WTC11 (cell line): ENCODE measurements around the gene NSUN3. TPM values are rescaled to one million over a fixed set of nuclear protein-coding genes. Genes with fewer than 3 reads are reported as not detected.

Experiments
- ATAC-seq: fragments of 200-7000 bp; cut with Tn5 transposase; 2 replicates; pipeline ENCODE4 v1.10.0; 2021; ENCODE audit warnings: mild to moderate bottlenecking, moderate library complexity
- CTCF ChIA-PET: fragments of 300-600 bp; sonication (Branson Sonifier 250); formaldehyde crosslinking; loops from one replicate; lab custom pipeline; 2021; ENCODE audit warnings: antibody characterized with exemption; lab: Charles Lee
- POLR2A ChIA-PET: fragments of 350-600 bp; sonication (Branson Sonifier 250); formaldehyde crosslinking; loops from one replicate; lab custom pipeline; 2021; ENCODE audit warnings: antibody characterized with exemption; lab: Charles Lee
- DNase-seq: peaks from one replicate; pipeline ENCODE4 v3.0.0; 2021; ENCODE audit warnings: low spot score
- H3K27ac Mint-ChIP-seq: 2 replicates; pipeline ENCODE4 v1.8.0; 2021; ENCODE audit warnings: mixed read lengths
- H3K27me3 Mint-ChIP-seq: 2 replicates; pipeline ENCODE4 v1.8.0; 2021; ENCODE audit warnings: low read depth, mild to moderate bottlenecking, moderate library complexity, mixed read lengths
- H3K36me3 Mint-ChIP-seq: 2 replicates; pipeline ENCODE4 v1.8.0; 2021; ENCODE audit warnings: mixed read lengths
- H3K4me1 Mint-ChIP-seq: 2 replicates; pipeline ENCODE4 v1.8.0; 2022; ENCODE audit warnings: mixed read lengths
- H3K4me3 Mint-ChIP-seq: 2 replicates; pipeline ENCODE4 v1.8.0; 2021; ENCODE audit warnings: mild to moderate bottlenecking, moderate library complexity, mixed read lengths
- H3K9me3 Mint-ChIP-seq: 2 replicates; pipeline ENCODE4 v1.8.0; 2021; ENCODE audit warnings: mixed read lengths
- ELF4 ChIP-seq: sonication (generic); formaldehyde crosslinking; IDR thresholded peaks from 2 replicates; pipeline ENCODE4 v1.8.1; 2022; ENCODE audit warnings: low read depth, mild to moderate bottlenecking, moderate library complexity, missing genetic modification reagents
- ESRRA ChIP-seq: sonication (generic); formaldehyde crosslinking; IDR thresholded peaks from 2 replicates; pipeline ENCODE4 v1.8.1; 2022; ENCODE audit warnings: mild to moderate bottlenecking, missing genetic modification reagents, borderline replicate concordance
- FOXJ3 ChIP-seq: sonication (generic); formaldehyde crosslinking; IDR thresholded peaks from 2 replicates; pipeline ENCODE4 v1.9.0; 2021; ENCODE audit warnings: missing genetic modification reagents, mild to moderate bottlenecking, borderline replicate concordance
- FOXP1 ChIP-seq: sonication (generic); formaldehyde crosslinking; IDR thresholded peaks from 2 replicates; pipeline ENCODE4 v1.8.0; 2022; ENCODE audit warnings: missing genetic modification reagents, mild to moderate bottlenecking, moderate library complexity, borderline replicate concordance
- GRHL2 ChIP-seq: fragments of 250-450 bp; sonication (Bioruptor Pico); IDR thresholded peaks from 2 replicates; pipeline ENCODE4 v1.8.0; 2022; ENCODE audit warnings: mild to moderate bottlenecking, moderate library complexity; ENCODE audit not compliant: insufficient replicate concordance, severe bottlenecking
- JAZF1 ChIP-seq: fragments of 250-450 bp; sonication (Bioruptor Pico); IDR thresholded peaks from 2 replicates; pipeline ENCODE4 v1.9.0; 2021; ENCODE audit warnings: moderate library complexity, mild to moderate bottlenecking, inconsistent platforms
- JUN ChIP-seq: sonication (generic); formaldehyde crosslinking; IDR thresholded peaks from 2 replicates; pipeline ENCODE4 v1.8.0; 2023; ENCODE audit warnings: mild to moderate bottlenecking, missing genetic modification reagents
- KAT7 ChIP-seq: sonication (generic); formaldehyde crosslinking; IDR thresholded peaks from 2 replicates; pipeline ENCODE4 v1.8.1; 2023; ENCODE audit warnings: missing genetic modification reagents, mild to moderate bottlenecking, borderline replicate concordance
- NFATC4 ChIP-seq: fragments of 250-450 bp; sonication (Bioruptor Pico); IDR thresholded peaks from 2 replicates; pipeline ENCODE4 v1.9.0; 2021; ENCODE audit warnings: mild to moderate bottlenecking
- NFYB ChIP-seq: sonication (generic); formaldehyde crosslinking; conservative IDR thresholded peaks from 2 replicates; pipeline ENCODE4 v1.8.0; 2022; ENCODE audit warnings: low read depth, missing genetic modification reagents
- NR2C2 ChIP-seq: sonication (generic); formaldehyde crosslinking; IDR thresholded peaks from 2 replicates; pipeline ENCODE4 v1.8.0; 2022; ENCODE audit warnings: mild to moderate bottlenecking, missing genetic modification reagents
- NR3C1 ChIP-seq: sonication (generic); formaldehyde crosslinking; conservative IDR thresholded peaks from 2 replicates; pipeline ENCODE4 v1.8.1; 2023; ENCODE audit warnings: low read depth, mild to moderate bottlenecking, missing genetic modification reagents
- PRRX2 ChIP-seq: fragments of 250-450 bp; sonication (Bioruptor Pico); IDR thresholded peaks from 2 replicates; pipeline ENCODE4 v1.8.0; 2021; ENCODE audit warnings: mild to moderate bottlenecking
- TP53 ChIP-seq: sonication (generic); formaldehyde crosslinking; IDR thresholded peaks from 2 replicates; pipeline ENCODE4 v1.8.1; 2023; ENCODE audit warnings: mild to moderate bottlenecking, missing genetic modification reagents
- ZNF232 ChIP-seq: sonication (generic); formaldehyde crosslinking; IDR thresholded peaks from 2 replicates; pipeline ENCODE4 v1.8.0; 2022; ENCODE audit warnings: mild to moderate bottlenecking, missing genetic modification reagents
- ZNF263 ChIP-seq: sonication (generic); formaldehyde crosslinking; IDR thresholded peaks from 2 replicates; pipeline ENCODE4 v1.8.1; 2022; ENCODE audit warnings: low read depth, mild to moderate bottlenecking, moderate library complexity, missing genetic modification reagents
- ZNF671 ChIP-seq: fragments of 250-450 bp; sonication (Bioruptor Pico); IDR thresholded peaks from 2 replicates; pipeline ENCODE4 v1.8.0; 2021; ENCODE audit warnings: mild to moderate bottlenecking
- total RNA-seq: library from RNA; stranded (reverse); gene quantifications from 3 replicates; pipeline ENCODE4 v1.2.3, GENCODE V29; 2021
- TF ChIP-seq, protein P1 (sequence below): fragments of 250-450 bp; sonication (Bioruptor Pico); IDR thresholded peaks from 2 replicates; pipeline ENCODE4 v1.9.0; 2021; ENCODE audit warnings: mild to moderate bottlenecking
- TF ChIP-seq, protein P2 (sequence below): sonication (generic); formaldehyde crosslinking; conservative IDR thresholded peaks from 2 replicates; pipeline ENCODE4 v1.8.1; 2023; ENCODE audit warnings: mild to moderate bottlenecking, low read depth, missing genetic modification reagents, moderate library complexity
- TF ChIP-seq, protein P3 (sequence below): sonication (generic); formaldehyde crosslinking; IDR thresholded peaks from 2 replicates; pipeline ENCODE4 v1.8.1; 2022; ENCODE audit warnings: low read depth, missing genetic modification reagents, borderline replicate concordance
- TF ChIP-seq, protein P4 (sequence below): sonication (generic); formaldehyde crosslinking; IDR thresholded peaks from 2 replicates; pipeline ENCODE4 v1.8.0; 2023; ENCODE audit warnings: missing genetic modification reagents
- TF ChIP-seq, protein P5 (sequence below): fragments of 250-450 bp; sonication (Bioruptor Pico); IDR thresholded peaks from 2 replicates; pipeline ENCODE4 v1.9.0; 2021; ENCODE audit warnings: mild to moderate bottlenecking, borderline replicate concordance
- TF ChIP-seq, protein P6 (sequence below): fragments of 250-450 bp; sonication (Bioruptor Pico); IDR thresholded peaks from 2 replicates; pipeline ENCODE4 v1.8.0; 2021; ENCODE audit warnings: mild to moderate bottlenecking
- TF ChIP-seq, protein P7 (sequence below): sonication (generic); formaldehyde crosslinking; conservative IDR thresholded peaks from 2 replicates; pipeline ENCODE4 v1.8.1; 2022; ENCODE audit warnings: mild to moderate bottlenecking, missing genetic modification reagents
- TF ChIP-seq, protein P8 (sequence below): fragments of 250-450 bp; sonication (Bioruptor Pico); conservative IDR thresholded peaks from 2 replicates; pipeline ENCODE4 v1.9.0; 2021; ENCODE audit warnings: mild to moderate bottlenecking

NSUN3 gene
- total RNA-seq, 1 experiment from 2014 or later = 8.2 TPM

DNA sequence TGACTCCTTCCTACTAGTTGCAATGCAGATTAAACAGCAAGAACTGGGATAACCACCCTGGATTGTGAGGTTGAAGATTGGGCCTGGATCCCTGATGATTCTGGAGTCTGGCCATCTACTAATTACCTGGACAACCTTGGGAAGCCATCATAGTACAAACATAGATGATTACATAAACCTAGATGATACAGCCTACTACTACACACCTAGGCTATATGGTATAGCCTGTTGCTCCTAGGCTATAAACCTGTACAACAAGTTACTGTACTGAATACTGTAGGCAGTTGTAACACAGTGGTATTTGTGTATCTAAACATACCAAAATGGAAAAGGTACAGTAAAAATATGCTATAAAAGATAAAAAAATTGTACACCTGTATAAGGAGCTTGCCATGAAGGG, 48.0 kb downstream of the NSUN3 start (continued):
- no peak for TF ChIP-seq ZNF263
- no peak for TF ChIP-seq KAT7 (CRISPR knock-in tag)
- no peak for TF ChIP-seq ELF4
- TF ChIP-seq ZNF671 (CRISPR knock-in tag) = no peak
- TF ChIP-seq, protein P1, sequence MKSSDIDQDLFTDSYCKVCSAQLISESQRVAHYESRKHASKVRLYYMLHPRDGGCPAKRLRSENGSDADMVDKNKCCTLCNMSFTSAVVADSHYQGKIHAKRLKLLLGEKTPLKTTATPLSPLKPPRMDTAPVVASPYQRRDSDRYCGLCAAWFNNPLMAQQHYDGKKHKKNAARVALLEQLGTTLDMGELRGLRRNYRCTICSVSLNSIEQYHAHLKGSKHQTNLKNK (CRISPR knock-in tag) = no peak
- TF ChIP-seq, protein P2, sequence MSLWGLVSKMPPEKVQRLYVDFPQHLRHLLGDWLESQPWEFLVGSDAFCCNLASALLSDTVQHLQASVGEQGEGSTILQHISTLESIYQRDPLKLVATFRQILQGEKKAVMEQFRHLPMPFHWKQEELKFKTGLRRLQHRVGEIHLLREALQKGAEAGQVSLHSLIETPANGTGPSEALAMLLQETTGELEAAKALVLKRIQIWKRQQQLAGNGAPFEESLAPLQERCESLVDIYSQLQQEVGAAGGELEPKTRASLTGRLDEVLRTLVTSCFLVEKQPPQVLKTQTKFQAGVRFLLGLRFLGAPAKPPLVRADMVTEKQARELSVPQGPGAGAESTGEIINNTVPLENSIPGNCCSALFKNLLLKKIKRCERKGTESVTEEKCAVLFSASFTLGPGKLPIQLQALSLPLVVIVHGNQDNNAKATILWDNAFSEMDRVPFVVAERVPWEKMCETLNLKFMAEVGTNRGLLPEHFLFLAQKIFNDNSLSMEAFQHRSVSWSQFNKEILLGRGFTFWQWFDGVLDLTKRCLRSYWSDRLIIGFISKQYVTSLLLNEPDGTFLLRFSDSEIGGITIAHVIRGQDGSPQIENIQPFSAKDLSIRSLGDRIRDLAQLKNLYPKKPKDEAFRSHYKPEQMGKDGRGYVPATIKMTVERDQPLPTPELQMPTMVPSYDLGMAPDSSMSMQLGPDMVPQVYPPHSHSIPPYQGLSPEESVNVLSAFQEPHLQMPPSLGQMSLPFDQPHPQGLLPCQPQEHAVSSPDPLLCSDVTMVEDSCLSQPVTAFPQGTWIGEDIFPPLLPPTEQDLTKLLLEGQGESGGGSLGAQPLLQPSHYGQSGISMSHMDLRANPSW (CRISPR knock-in tag) = no peak
- TF ChIP-seq FOXP1 (CRISPR knock-in tag) = no peak
- no peak for TF ChIP-seq ESRRA
- TF ChIP-seq JAZF1 (CRISPR knock-in tag) = no peak
- no peak for TF ChIP-seq GRHL2 (CRISPR knock-in tag)

DNA sequence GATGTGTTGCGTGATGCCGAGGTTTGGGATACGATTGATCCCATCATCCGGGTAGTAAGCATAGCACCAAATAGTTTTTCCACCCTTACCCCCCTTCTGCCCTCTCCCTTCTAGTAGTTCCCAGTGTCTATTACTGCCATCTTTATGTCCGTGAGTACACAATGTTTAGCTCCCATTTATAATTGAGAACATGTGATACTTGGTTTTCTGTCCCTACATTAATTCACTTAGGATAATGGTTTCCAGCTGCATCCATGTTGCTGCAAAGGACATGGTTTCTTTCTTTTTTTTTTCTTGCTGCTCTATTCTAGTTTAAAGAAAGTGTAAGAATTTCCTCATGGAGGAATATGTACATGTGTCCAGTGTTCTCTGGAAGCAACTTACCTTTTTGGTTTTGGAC, 51.8 kb downstream of the NSUN3 start:
- Mint-ChIP-seq H3K4me1 (peaks cover 9% of the 10 kb centered on the region), H3K27me3 (no peaks in the 10 kb centered on the region), H3K9me3 (no peaks in the 10 kb centered on the region; the same call in 1 of the 2 replicates), H3K27ac (no peak overlapping the region), H3K4me3 (no peak overlapping the region), H3K36me3 (peaks cover 9% of the 10 kb centered on the region; the same call in 1 of the 2 replicates)
- ATAC-seq (no peak), DNase-seq (no peak)
- ChIA-PET CTCF (interaction anchor here (1.6 kb wide), 1 partner anchor 13 kb away, joined by 4 read pairs; no protein-coding TSS in a partner anchor), POLR2A (no interaction called here)
- TF ChIP-seq, protein P3, sequence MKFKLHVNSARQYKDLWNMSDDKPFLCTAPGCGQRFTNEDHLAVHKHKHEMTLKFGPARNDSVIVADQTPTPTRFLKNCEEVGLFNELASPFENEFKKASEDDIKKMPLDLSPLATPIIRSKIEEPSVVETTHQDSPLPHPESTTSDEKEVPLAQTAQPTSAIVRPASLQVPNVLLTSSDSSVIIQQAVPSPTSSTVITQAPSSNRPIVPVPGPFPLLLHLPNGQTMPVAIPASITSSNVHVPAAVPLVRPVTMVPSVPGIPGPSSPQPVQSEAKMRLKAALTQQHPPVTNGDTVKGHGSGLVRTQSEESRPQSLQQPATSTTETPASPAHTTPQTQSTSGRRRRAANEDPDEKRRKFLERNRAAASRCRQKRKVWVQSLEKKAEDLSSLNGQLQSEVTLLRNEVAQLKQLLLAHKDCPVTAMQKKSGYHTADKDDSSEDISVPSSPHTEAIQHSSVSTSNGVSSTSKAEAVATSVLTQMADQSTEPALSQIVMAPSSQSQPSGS (CRISPR knock-in tag) = no peak
- no peak for TF ChIP-seq TP53 (CRISPR knock-in tag)
- TF ChIP-seq, protein P4, sequence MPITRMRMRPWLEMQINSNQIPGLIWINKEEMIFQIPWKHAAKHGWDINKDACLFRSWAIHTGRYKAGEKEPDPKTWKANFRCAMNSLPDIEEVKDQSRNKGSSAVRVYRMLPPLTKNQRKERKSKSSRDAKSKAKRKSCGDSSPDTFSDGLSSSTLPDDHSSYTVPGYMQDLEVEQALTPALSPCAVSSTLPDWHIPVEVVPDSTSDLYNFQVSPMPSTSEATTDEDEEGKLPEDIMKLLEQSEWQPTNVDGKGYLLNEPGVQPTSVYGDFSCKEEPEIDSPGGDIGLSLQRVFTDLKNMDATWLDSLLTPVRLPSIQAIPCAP (CRISPR knock-in tag) = no peak
- TF ChIP-seq JAZF1 (CRISPR knock-in tag) = no peak
- TF ChIP-seq ZNF232 = no peak
- no peak for TF ChIP-seq PRRX2 (CRISPR knock-in tag)
- TF ChIP-seq NR3C1 (CRISPR knock-in tag) = no peak
- TF ChIP-seq NFATC4 = no peak
- no peak for TF ChIP-seq JUN (CRISPR knock-in tag)
- TF ChIP-seq, protein P5, sequence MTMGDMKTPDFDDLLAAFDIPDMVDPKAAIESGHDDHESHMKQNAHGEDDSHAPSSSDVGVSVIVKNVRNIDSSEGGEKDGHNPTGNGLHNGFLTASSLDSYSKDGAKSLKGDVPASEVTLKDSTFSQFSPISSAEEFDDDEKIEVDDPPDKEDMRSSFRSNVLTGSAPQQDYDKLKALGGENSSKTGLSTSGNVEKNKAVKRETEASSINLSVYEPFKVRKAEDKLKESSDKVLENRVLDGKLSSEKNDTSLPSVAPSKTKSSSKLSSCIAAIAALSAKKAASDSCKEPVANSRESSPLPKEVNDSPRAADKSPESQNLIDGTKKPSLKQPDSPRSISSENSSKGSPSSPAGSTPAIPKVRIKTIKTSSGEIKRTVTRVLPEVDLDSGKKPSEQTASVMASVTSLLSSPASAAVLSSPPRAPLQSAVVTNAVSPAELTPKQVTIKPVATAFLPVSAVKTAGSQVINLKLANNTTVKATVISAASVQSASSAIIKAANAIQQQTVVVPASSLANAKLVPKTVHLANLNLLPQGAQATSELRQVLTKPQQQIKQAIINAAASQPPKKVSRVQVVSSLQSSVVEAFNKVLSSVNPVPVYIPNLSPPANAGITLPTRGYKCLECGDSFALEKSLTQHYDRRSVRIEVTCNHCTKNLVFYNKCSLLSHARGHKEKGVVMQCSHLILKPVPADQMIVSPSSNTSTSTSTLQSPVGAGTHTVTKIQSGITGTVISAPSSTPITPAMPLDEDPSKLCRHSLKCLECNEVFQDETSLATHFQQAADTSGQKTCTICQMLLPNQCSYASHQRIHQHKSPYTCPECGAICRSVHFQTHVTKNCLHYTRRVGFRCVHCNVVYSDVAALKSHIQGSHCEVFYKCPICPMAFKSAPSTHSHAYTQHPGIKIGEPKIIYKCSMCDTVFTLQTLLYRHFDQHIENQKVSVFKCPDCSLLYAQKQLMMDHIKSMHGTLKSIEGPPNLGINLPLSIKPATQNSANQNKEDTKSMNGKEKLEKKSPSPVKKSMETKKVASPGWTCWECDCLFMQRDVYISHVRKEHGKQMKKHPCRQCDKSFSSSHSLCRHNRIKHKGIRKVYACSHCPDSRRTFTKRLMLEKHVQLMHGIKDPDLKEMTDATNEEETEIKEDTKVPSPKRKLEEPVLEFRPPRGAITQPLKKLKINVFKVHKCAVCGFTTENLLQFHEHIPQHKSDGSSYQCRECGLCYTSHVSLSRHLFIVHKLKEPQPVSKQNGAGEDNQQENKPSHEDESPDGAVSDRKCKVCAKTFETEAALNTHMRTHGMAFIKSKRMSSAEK (CRISPR knock-in tag) = no peak
- TF ChIP-seq NR2C2 (CRISPR knock-in tag) = no peak
- TF ChIP-seq NFYB = no peak
- TF ChIP-seq, protein P6, sequence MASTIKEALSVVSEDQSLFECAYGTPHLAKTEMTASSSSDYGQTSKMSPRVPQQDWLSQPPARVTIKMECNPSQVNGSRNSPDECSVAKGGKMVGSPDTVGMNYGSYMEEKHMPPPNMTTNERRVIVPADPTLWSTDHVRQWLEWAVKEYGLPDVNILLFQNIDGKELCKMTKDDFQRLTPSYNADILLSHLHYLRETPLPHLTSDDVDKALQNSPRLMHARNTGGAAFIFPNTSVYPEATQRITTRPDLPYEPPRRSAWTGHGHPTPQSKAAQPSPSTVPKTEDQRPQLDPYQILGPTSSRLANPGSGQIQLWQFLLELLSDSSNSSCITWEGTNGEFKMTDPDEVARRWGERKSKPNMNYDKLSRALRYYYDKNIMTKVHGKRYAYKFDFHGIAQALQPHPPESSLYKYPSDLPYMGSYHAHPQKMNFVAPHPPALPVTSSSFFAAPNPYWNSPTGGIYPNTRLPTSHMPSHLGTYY (CRISPR knock-in tag) = no peak
- TF ChIP-seq, protein P7, sequence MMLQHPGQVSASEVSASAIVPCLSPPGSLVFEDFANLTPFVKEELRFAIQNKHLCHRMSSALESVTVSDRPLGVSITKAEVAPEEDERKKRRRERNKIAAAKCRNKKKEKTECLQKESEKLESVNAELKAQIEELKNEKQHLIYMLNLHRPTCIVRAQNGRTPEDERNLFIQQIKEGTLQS (CRISPR knock-in tag) = no peak
- TF ChIP-seq, protein P8, sequence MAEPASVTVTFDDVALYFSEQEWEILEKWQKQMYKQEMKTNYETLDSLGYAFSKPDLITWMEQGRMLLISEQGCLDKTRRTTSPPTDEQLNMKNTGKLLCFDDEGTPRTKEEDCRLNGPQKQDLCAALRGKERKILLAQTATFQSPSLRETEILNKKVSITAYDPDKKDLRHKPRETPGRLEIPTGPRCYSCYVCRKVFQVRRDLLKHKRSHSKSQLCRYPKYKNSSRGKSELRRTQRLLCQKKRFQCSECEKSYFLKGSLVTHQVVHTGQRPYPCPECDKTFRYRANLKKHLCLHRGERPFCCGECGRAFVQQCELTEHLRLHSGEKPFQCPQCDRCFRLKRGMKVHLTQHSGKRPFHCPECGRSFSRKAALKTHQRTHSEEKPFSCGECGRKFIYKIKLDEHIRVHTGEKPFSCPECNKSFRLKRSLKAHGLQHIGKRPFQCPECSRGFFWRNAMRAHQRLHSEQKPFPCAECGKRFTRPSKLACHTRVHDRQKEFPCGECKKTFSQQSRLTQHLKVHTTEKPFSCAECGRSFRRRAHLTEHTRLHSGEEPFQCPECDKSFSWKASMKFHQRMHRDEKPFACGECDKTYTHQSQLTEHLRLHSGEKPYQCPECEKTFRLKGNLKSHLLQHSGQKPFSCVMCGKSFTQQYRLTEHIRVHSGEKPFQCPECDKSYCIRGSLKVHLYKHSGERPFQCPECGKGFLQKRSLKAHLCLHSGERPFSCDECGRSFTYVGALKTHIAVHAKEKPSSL = no peak
- TF ChIP-seq FOXJ3 = no peak
